Measurements from ENCODE around the gene CHTF18.

The CHTF18 gene

DNA sequence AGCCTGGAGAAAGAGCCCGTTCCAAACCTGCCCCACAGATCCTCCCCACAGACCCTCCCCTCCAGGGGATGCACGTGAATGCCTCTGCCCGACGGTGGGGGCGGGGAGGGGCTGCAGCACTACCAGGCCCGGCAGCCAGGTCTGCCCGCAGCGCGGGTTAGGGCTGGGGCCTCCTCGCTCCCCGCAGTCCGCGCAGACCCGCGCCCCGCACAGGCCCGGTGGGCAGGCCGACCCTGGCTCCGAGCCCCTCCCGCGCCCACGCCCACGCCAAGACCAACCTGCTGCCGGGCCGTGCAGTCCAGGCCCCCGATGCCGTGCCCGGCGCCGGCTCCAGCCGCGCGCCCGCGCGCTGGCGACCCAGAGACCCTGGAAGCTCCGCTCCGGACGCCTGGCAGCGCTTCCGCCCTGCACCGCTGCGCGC lies 432 bp upstream of the CHTF18 start, which contains the start of gene RPUSD1:
TSS of gene RPUSD1 (minus strand) at position 404 of the 421 bp plus-strand sequence. CDS start 644 bp downstream, outside the sequence.
- DNase-seq (ENCODE audit: low read depth), result no peak
- H3K4me3 ChIP-seq (ENCODE audit: low read depth, low read length), result peak within 1 kb of the TSS; percentile 98

DNA sequence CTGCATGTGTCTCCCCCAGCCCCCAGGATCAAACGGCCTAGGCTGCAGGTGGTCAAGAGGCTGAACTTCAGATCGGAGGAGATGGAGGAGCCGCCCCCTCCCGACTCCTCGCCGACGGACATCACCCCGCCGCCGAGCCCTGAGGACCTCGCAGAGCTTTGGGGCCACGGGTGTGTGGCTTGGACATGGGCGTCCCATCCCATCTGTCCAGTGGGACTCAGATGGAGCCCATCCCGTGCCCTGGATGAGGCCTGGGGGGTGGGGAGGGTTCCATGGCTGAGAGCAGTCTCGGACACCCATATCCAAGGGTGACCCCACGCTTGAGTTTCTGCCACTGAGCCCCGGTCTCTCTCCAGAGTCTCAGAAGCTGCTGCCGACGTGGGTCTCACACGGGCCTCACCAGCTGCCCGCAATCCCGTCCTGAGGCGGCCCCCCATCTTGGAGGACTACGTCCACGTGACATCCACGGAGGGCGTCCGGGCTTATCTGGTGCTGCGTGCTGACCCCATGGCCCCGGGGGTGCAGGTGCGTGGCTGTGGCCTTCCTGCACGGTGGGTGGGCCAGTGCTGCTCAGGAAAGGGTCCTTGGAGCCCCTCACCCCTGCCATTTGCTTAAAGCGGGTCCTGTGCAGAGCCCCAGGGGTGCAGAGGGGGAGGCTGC lies 901 bp downstream of the CHTF18 start:
- peak overlapping the region; percentile 84 for H3K4me3 ChIP-seq (ENCODE audit: low read depth, low read length)
- DNase-seq (ENCODE audit: low read depth), result no peak

DNA sequence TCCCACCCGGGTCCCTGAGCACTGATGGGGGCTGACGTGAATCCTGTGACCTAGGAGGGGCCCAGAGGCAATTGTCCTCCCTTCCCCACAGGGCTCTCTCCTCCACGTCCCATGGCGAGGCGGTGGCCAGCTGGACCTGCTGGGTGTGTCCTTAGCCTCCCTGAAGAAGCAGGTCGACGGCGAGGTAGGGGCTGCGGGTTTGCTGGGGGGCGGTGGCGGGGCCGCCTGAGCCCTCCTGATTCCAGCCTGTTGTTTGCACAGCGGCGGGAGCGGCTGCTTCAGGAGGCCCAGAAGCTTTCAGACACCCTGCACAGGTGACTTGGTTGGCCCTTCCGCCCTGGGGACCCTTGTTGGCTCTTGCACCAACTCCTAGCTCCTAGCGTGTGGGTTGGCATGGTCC lies 1.7 kb downstream of the CHTF18 start:
- no peak for DNase-seq (ENCODE audit: low read depth)
- no peak overlapping the region for H3K4me3 ChIP-seq (ENCODE audit: low read depth, low read length)

DNA sequence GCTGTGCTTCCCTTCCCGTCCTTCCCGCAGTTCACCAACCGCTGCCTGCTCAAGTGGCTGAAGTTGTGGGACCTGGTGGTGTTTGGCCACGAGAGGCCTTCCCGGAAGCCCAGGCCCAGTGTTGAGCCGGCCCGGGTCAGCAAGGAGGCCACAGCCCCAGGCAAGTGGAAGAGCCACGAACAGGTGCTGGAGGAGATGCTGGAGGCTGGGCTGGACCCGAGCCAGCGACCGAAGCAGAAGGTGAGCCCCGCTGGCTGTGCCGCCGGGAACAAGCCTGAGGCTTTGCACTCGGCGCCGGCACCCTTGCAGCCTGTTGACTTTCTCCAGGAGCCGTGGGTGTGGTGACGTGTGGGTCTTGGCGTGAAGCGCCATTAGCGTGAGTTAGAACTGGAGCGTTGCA lies 2.7 kb downstream of the CHTF18 start:
- no peak overlapping the region for H3K4me3 ChIP-seq (ENCODE audit: low read depth, low read length)

DNA sequence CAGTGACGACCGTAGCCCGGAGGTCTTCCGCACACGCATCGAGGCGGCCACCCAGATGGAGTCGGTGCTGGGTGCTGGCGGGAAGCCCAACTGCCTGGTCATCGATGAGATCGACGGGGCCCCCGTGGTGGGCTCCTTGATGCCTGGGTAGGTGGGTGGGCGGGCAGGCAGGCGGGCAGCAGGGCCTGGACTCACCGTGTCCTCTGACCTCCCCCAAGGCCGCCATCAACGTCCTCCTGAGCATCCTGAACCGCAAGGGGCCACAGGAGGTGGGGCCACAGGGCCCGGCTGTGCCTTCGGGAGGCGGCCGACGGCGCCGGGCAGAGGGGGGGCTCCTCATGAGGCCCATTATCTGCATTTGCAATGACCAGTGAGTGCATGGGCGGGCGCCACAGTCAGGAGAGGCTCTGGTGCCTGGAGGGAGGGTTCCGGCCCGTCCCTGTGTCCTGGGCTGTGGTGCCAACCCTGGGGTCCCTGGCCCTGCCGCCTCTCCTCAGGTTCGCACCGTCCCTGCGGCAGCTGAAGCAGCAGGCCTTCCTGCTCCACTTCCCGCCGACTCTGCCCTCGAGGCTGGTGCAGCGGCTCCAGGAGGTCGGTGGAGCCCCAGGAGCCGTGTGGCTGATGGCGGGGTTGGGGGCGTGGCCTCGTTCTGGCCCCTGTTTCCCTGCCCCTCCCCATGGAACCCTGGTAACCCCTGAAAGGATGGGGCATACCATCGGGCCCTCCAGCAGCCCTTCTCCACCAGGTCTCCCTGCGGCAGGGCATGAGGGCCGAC lies 4.0 kb downstream of the CHTF18 start:
- no peak for DNase-seq (ENCODE audit: low read depth)
- H3K4me3 ChIP-seq (ENCODE audit: low read depth, low read length), result no peak overlapping the region

More for the DNA sequence above, 2.7 kb downstream of the CHTF18 start:
- DNase-seq (ENCODE audit: low read depth), result no peak

DNA sequence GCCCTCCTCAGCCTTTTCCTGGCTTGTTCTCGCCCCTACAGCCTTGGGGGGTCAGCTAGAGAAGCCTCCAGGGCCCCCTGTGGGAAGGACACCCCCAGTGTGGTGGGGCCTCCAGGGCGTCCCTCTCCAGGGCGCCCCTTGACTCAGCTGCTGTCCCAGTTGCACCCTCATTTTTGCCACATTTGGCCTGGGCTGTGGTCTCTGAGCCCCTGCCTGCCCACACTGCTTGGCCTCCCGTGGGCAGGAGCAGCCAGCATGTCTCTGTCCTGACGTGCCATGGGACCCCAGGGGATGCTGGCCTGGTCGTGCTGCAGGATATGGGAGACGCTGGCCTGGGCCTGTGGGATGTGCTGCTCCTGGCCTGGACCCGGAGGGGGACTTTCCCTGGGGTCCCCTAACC lies 5.0 kb downstream of the CHTF18 start:
- H3K4me3 ChIP-seq (ENCODE audit: low read depth, low read length), result no peak overlapping the region
- no peak for DNase-seq (ENCODE audit: low read depth)

DNA sequence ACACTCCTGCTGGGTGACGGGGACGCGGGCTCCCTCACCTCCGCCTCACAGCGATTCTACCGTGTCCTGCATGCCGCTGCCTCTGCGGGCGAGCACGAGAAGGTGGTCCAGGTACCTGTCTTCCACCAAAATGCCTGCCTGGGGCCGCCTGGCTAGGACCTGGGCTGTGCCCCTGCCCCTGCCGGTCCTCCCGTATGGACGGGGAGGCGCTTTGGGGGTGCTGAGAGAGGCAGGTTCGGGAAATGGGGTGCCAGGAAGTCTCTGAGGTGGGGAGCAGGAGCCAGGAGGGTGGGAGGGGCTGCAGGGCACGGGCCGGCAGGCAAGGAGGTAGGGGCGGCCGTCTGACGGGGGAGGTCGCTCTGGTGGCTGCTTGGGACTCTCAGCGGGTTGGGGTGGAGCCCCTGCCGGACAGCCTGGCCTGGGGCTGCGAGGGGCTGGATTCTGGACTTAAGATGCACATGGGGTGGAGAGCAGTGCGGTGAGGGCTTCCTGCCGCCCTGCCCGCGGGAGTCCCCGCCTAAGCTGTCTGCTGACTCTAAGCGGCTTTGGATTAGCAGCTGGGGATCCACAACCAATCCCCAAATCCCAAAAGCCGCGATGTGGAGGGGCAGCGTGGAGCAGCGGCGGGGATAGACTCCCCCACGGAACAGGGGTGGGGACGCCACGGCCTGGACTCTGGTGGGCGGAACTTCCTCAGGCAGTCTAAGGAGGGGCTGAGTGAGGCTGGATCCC lies 5.8 kb downstream of the CHTF18 start:
- H3K4me3 ChIP-seq (ENCODE audit: low read depth, low read length), result no peak overlapping the region
- no peak for DNase-seq (ENCODE audit: low read depth)

DNA sequence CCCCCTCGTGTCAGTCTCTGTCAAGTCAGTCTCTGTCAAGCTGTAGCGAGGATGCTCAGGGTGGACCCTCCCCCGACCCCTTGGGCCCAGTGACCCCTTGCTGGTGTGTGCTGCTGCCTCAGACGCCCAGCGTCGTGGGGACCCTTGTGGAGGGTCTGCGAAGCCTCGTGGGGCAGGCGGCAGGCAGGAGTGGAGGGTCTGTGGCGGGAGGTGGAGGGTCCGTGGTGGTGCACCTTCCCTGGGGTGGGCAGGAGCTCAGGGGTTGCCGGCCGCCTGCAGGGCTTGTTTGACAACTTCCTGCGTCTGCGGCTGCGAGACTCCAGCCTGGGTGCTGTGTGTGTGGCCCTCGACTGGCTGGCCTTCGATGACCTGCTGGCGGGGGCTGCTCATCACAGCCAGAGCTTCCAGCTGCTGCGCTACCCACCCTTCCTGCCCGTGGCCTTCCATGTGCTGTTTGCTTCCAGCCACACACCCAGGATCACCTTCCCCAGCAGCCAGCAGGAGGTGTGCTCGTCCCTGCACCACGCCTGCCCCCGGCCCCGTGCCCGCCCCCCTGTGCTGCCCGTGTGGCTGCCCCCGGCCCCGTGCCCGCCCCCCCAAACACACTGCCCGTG lies 6.5 kb downstream of the CHTF18 start:
- H3K4me3 ChIP-seq (ENCODE audit: low read depth, low read length), result no peak overlapping the region
- DNase-seq (ENCODE audit: low read depth), result no peak

DNA sequence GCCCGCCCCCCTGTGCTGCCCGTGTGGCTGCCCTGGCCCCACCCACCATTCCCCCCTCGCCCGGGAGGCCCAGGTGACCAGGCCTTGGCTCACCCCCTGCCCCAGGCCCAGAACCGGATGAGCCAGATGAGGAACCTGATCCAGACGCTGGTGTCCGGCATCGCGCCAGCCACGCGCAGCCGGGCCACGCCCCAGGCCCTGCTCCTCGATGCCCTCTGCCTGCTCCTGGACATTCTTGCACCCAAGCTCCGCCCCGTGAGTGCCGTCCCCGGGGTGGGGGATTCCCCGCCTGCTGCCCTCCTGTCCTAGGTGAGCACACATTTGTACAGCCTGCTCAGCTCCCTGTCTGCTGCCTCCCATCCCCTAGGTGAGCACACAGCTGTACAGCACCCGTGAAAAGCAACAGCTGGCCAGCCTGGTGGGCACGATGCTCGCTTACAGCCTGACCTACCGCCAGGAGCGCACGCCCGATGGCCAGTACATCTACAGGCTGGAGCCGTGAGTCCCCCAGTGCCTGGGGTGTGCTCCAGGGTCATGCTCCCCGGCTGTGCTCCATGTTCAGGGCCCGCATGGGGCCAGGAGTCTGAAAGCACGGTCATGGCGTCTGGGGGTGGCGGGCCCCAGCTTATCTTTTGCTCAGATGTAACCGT lies 7.3 kb downstream of the CHTF18 start:
- no peak overlapping the region for H3K4me3 ChIP-seq (ENCODE audit: low read depth, low read length)
- no peak for DNase-seq (ENCODE audit: low read depth)

DNA sequence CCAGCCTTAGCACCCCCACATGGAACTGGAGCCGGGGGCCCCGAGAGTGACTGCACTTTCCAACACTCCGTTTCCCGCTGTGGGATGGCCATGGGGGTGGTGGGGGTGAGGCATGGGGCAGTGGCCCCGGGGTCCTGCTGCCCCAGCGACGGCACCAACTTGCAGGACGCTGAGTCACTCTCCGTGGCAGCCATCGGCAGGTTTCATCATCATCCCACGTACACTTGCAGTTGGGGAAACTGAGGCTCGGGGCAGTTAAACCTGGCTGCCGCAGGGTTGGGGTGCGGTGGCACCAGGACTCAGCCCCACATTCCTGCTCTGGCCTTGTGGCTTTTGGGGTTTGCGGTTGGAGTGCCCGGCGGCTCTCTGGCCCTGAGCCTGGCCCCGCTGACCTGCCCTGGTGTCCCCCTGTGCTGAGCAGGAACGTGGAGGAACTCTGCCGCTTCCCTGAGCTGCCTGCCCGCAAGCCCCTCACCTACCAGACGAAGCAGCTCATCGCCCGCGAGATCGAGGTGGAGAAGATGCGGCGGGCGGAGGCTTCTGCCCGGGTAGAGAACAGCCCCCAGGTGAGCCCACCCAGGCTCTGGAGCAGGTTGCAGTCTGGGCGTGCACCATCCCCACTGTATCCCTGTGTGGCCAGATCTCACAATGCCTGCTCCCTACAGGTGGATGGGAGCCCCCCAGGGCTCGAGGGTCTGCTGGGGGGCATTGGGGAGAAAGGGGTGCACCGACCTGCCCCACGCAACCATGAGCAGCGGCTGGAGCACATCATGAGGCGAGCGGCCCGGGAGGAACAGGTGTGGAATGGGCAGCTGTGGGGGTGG lies 8.1 kb downstream of the CHTF18 start:
- no peak for DNase-seq (ENCODE audit: low read depth)
- no peak overlapping the region for H3K4me3 ChIP-seq (ENCODE audit: low read depth, low read length)

DNA sequence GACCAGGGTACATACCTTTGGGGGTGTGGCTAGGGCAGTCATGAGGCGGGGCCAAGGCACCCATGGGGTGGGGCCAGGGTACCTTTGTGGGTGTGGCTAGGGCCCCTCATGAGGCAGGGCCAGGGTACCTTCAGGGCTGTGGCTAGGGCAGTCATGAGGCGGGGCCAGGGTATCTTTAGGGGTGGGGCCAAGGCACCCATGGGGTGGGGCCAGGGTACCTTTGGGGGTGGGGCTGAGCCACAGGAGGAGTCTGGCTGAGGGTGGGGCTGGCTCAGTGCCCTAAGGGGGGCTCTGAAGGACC lies 8.7 kb downstream of the CHTF18 start:
- no peak overlapping the region for H3K4me3 ChIP-seq (ENCODE audit: low read depth, low read length)
- no peak for DNase-seq (ENCODE audit: low read depth)

DNA sequence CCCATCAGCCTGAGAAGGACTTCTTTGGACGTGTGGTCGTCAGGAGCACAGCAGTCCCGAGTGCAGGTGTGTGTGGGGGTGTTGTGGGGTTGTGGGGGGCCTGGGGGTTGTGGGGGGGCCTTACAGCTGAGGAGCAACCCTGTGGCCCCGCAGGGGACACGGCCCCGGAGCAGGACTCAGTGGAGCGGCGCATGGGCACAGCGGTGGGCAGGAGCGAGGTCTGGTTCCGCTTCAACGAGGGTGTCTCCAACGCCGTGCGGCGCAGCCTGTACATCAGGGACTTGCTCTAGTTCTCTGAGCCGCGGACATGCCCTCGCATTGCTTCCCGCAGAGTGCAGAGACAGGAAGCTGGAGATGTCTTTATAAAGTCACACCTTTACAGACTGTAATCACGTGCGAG lies 9.3 kb downstream of the CHTF18 start:
- no peak overlapping the region for H3K4me3 ChIP-seq (ENCODE audit: low read depth, low read length)
- no peak for DNase-seq (ENCODE audit: low read depth)

DNA sequence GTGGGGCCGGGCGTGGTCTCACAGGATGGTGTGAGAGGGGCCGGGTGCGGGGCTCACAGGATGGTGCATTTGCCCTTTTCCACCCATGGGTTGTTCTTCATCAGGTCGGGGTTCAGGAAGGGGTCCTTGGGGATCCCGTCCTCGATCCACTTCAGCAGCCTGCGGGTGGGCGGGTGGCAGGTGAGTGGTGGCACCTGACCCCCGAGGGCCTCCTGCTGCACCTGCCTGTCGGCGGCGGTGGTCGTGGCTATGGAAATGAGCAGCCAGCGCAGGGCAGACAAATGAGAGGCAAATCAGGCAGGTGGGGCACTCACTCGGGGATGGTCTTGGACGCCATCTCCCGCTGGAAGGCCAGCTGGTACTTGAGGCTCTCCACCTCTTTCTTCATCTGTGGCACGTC lies 10.2 kb downstream of the CHTF18 start:
- no peak overlapping the region for H3K4me3 ChIP-seq (ENCODE audit: low read depth, low read length)

DNA sequence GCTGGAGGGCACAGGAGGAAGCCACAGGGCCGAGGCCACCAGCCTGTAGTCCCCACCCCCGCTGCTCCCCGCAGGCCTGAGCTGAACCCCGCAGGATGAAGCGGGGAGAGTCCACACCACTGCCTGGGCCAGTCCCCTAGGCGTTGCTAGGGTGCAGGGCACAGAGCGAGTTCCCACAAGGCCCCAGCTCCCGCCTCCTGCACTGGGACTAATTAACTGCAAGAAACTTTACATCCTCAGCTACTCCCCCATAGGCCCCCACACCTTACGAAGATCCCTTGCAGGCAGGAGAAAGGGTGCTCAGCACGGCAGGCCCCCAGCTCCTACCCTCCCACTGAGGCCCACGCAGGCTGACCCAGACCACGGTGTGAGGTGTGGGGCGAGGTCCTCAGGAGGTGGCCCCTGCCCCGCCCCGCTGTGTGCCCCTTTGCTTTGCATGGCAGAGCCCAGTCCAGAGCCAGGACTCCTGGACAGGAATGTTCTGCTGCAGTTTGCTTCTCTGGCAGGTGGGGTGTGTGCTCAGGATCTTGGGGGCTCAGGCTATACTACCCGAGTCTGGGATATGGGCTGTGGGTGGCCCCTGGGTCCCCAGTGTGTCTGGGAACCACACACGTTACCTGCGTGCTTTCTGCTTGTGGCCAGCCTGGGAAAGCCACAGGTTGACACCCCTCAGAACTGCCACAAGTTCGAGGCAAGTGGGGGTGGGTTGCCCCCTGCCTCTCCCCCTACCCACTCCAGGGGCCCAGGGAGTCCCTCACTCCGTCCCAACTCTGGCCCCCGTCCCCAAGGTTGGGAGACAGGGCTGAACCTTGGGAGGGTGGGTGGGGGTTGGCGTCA lies 10.9 kb downstream of the CHTF18 start:
- no peak for DNase-seq (ENCODE audit: low read depth)
- H3K4me3 ChIP-seq (ENCODE audit: low read depth, low read length), result no peak overlapping the region

More for the DNA sequence above, 10.2 kb downstream of the CHTF18 start:
- DNase-seq (ENCODE audit: low read depth), result no peak

DNA sequence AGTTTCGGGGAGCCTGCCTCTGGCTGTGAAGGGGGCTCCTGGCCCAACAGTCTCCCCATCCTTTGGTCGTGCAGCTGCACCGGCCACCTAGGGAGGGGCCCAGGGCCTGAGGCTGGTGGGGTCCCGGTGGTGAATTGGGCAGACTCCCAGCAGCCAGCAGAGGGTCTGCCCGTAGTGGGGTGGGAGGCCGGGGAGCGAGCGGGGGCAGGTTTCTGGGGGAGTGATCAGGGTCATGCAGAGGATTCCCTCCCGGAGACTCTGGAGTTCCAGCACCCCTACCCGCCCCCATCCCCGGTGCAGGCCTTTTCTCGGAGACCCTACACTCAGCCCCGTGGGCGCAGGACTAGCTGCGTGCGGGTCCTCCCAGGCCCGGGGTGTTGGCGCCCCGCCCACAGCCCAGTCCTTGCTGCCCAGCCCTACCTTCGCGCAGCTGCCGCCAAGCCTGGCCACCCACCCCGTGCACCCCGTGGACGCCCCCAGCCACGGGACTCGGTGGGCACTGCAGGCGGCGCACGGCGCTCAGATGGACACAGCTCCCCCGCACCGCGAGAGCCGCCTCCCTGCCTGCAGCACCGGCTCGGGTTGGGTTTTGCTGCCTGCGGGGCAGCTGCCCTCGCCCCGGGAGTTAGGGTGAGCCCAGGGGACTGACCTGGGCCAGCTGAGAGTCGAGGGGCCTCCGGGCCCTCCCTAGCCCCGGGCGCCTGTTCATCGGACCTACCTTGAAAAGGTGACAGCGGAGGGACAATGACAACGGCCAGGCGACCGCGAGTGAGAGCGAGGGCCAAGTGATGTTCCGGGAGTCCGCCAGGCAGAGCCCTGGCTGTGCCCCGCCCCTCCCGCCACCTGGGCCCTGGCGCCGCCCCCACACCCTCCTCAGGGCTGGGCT lies 11.8 kb downstream of the CHTF18 start, which contains the start of gene GNG13:
TSS of gene GNG13 (minus strand) at position 787 of the 886 bp plus-strand sequence. CDS start 1,657 bp downstream, outside the sequence.
- no peak within 1 kb of the TSS for H3K4me3 ChIP-seq (ENCODE audit: low read depth, low read length)
- DNase-seq (ENCODE audit: low read depth), result no peak

DNA sequence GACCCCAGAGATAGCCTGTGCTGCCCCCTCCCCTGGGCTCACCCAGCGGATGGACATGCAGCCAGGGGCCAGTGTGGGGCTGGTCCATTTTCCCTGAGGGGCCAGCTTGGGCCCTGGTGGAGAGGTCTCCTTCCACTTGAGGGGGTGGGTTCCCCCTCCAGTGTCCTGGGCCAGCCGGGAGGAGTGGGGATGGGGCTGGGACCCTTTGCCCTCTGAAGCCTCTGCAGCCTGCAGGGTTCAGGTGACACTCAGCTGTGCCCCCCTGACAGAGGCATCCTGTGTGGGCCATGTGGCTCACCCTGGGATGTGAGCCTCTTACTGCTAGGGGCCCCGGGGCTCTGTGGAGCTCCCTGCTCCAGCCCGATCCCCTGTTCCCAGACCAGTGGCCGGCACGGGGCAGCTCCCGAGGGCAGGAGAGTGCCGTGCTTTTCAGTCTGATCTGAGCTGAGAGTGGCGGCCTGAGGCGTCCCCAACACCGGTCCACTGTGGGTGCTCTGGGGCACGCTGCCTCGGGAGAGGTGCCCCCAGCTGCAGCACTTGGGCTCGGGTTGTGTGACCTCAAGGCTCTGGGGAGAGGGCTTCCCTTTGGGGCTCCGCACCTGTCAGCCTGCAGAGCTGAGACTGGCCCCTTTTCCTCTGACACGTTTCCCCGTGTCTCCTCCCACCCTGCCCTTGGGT lies 12.6 kb downstream of the CHTF18 start:
- DNase-seq (ENCODE audit: low read depth), result no peak
- no peak overlapping the region for H3K4me3 ChIP-seq (ENCODE audit: low read depth, low read length)
